ENCODE data around the gene RPS14. TPM values are rescaled to one million over a fixed set of nuclear protein-coding genes. Genes with fewer than 3 reads are reported as not detected.

Gene RPS14
- 1,931 and 1,964 TPM in 2 replicates for total RNA-seq

- intact Hi-C loops (cut with micrococcal nuclease) = loop anchor here (1.0 to 10.0 kb wide), 17 partner anchors 9 to 1322 kb away; partner anchors contain the start of genes CD74, CSNK1A1, G3BP1 and GM2A
These were observed at the start of gene RPS14 for GRCh38 chr5:150449517-150450339. TSS of gene RPS14 (minus strand) at chr5:150449739. CDS start at chr5:150447733, 2,006 bp downstream.

- intact Hi-C loops (cut with micrococcal nuclease) = no loop called here
These were observed 49.4 kb upstream of the RPS14 start for GRCh38 chr5:150498971-150499370.

GRCh38 chr5:150498501-150498900 is 49.0 kb upstream of the RPS14 start:
- intact Hi-C loops (cut with micrococcal nuclease) = no loop called here

GRCh38 chr5:150497989-150498317 is 48.4 kb upstream of the RPS14 start:
- intact Hi-C loops (cut with micrococcal nuclease) = no loop called here

- intact Hi-C loops (cut with micrococcal nuclease) = no loop called here
These were observed 47.9 kb upstream of the RPS14 start for GRCh38 chr5:150497274-150497988.

- intact Hi-C loops (cut with micrococcal nuclease) = no loop called here
These were observed 47.0 kb upstream of the RPS14 start for GRCh38 chr5:150496534-150496933.

GRCh38 chr5:150496098-150496497 is 46.6 kb upstream of the RPS14 start:
- intact Hi-C loops (cut with micrococcal nuclease) = no loop called here

- intact Hi-C loops (cut with micrococcal nuclease) = no loop called here
These were observed 43.1 kb upstream of the RPS14 start for GRCh38 chr5:150492621-150493020.

- intact Hi-C loops (cut with micrococcal nuclease) = no loop called here
These were observed 42.3 kb upstream of the RPS14 start for GRCh38 chr5:150491876-150492275.

GRCh38 chr5:150490754-150491153 is 41.2 kb upstream of the RPS14 start:
- intact Hi-C loops (cut with micrococcal nuclease) = no loop called here

GRCh38 chr5:150490296-150490669 is 40.7 kb upstream of the RPS14 start:
- intact Hi-C loops (cut with micrococcal nuclease) = no loop called here

- intact Hi-C loops (cut with micrococcal nuclease) = no loop called here
These were observed 40.1 kb upstream of the RPS14 start for GRCh38 chr5:150489360-150490295.

- intact Hi-C loops (cut with micrococcal nuclease) = no loop called here
These were observed 39.2 kb upstream of the RPS14 start for GRCh38 chr5:150488519-150489359.

GRCh38 chr5:150487199-150488061 is 37.9 kb upstream of the RPS14 start:
- intact Hi-C loops (cut with micrococcal nuclease) = loop anchor here (2.0 kb wide), 1 partner anchor 29 kb away; no protein-coding TSS in a partner anchor

- intact Hi-C loops (cut with micrococcal nuclease) = loop anchor here (2.0 kb wide), 1 partner anchor 28 kb away; no protein-coding TSS in a partner anchor
These were observed 37.1 kb upstream of the RPS14 start for GRCh38 chr5:150486402-150487198.

- intact Hi-C loops (cut with micrococcal nuclease) = loop anchor here (2.0 kb wide), 1 partner anchor 27 kb away; no protein-coding TSS in a partner anchor
These were observed 36.3 kb upstream of the RPS14 start for GRCh38 chr5:150485693-150486401.

- intact Hi-C loops (cut with micrococcal nuclease) = no loop called here
These were observed 35.6 kb upstream of the RPS14 start for GRCh38 chr5:150484964-150485692.
